K562 (cell line): Measurements from ENCODE around the gene ATP1A3. TPM values are rescaled to one million over a fixed set of nuclear protein-coding genes. Genes with fewer than 3 reads are reported as not detected.
A peak's percentile ranks its signal among the peaks of the same experiment; 100 is the strongest.

ENCODE experiments used
- ATAC-seq: fragments of 200-7000 bp; cut with Tn5 transposase; 3 replicates; pipeline ENCODE4 v1.9.1; 2020; ENCODE audit warnings: moderate library complexity
- BruUV-seq: library from RNA; stranded (reverse); fragments of 400-500 nt; replicated peaks from 2 replicates; lab custom pipeline; 2021; lab: Mats Ljungman, UMichigan
- CTCF ChIA-PET: fragments of 300-600 bp; formaldehyde crosslinking; extraction: SDS; loops from one replicate; lab custom pipeline; 2021; ENCODE audit warnings: low intra/inter-chr PET ratio; lab: Yijun Ruan, JAX
- POLR2A ChIA-PET: fragments of 300-600, 350-650 bp; sonication (Branson Sonifier 250); formaldehyde crosslinking; extraction: SDS; loops from one replicate; lab custom pipeline; 2021; ENCODE audit warnings: antibody characterized with exemption, inconsistent platforms; lab: Yijun Ruan, JAX
- DNase-seq, 4 experiments: peaks; one replicate each; pipeline versions ENCODE4 v3.0.0 to v3.0.0-alpha.2; 2011 to 2018; ENCODE audit warnings: low spot score in 3 of 4, mixed read lengths in 3 of 4; ENCODE audit errors: extremely low read depth in 1 of 4
- FAIRE-seq: peaks from 2 replicates; lab custom pipeline; 2011; peaks lifted over from hg19 to GRCh38; lab: Jason Lieb, UNC
- H2AFZ ChIP-seq: 2 replicates; pipeline ENCODE4 v1.6.0; 2011; ENCODE audit warnings: low read depth, low read length, control low read depth, inconsistent platforms
- H3K27ac ChIP-seq: fragments of 200-600 bp; 3 replicates; pipeline ENCODE4 v1.8.0; 2011; ENCODE audit warnings: low read depth, mild to moderate bottlenecking, control low read depth, inconsistent platforms, low read length, moderate library complexity, mixed read lengths; ENCODE audit errors: extremely low read depth
- H3K27me3 ChIP-seq, 2 experiments: fragments of 300-600 bp in 1 of 2; 2 replicates in 1 of 2; 3 replicates in 1 of 2; pipeline versions ENCODE4 v1.6.0 to v1.8.0; 2011; ENCODE audit warnings: inconsistent platforms in 2 of 2, low read length in 2 of 2, mild to moderate bottlenecking in 1 of 2, mixed read lengths in 1 of 2, moderate library complexity in 1 of 2; ENCODE audit not compliant: control insufficient read depth in 2 of 2, insufficient read depth in 2 of 2
- H3K36me3 ChIP-seq: fragments of 300-600 bp; 3 replicates; pipeline ENCODE4 v1.8.0; 2011; ENCODE audit warnings: mild to moderate bottlenecking, low read length, inconsistent platforms; ENCODE audit not compliant: control insufficient read depth, insufficient read depth
- H3K4me1 ChIP-seq, 2 experiments: fragments of 200-600 bp in 1 of 2; replicated peaks in 1 of 2; 2 replicates in 1 of 2; 3 replicates in 1 of 2; pipeline versions ENCODE4 v1.5.1 to v1.8.0; 2011; ENCODE audit warnings: inconsistent platforms in 2 of 2, low read length in 2 of 2, mild to moderate bottlenecking in 1 of 2, mixed read lengths in 1 of 2, moderate library complexity in 1 of 2; ENCODE audit not compliant: control insufficient read depth in 2 of 2, insufficient read depth in 2 of 2
- H3K4me2 ChIP-seq: 2 replicates; pipeline ENCODE4 v1.6.1; 2011; ENCODE audit warnings: low read length, control low read depth, inconsistent platforms, mixed read lengths; ENCODE audit not compliant: insufficient read depth
- H3K4me3 ChIP-seq: fragments of 200-600 bp; sonication (generic), shearing (Covaris generic); 2 replicates; pipeline ENCODE4 v1.5.1; 2016; ENCODE audit warnings: control low read depth, inconsistent platforms
- H3K79me2 ChIP-seq: fragments of 200-600 bp; 3 replicates; pipeline ENCODE4 v1.8.0; 2011; ENCODE audit warnings: low read length, inconsistent platforms; ENCODE audit not compliant: control insufficient read depth, insufficient read depth
- H3K9ac ChIP-seq, 2 experiments: 2 replicates each; pipeline versions ENCODE4 v1.6.0 to v1.6.1; 2011; ENCODE audit warnings: low read depth in 2 of 2, low read length in 2 of 2, control low read depth in 1 of 2, inconsistent platforms in 1 of 2, mild to moderate bottlenecking in 1 of 2, mixed read lengths in 1 of 2; ENCODE audit not compliant: insufficient read depth in 1 of 2
- H3K9me1 ChIP-seq: one replicate; pipeline ENCODE4 v1.6.0; 2011; ENCODE audit warnings: inconsistent platforms, mild to moderate bottlenecking, low read length, moderate library complexity; ENCODE audit not compliant: control insufficient read depth, insufficient read depth
- H3K9me3 ChIP-seq: replicated peaks from 2 replicates; pipeline ENCODE4 v1.5.1; 2011; ENCODE audit warnings: low read depth, low read length, inconsistent platforms; ENCODE audit not compliant: control insufficient read depth, insufficient read depth
- H4K20me1 ChIP-seq: replicated peaks from 2 replicates; pipeline ENCODE4 v1.6.1; 2011; ENCODE audit warnings: low read length, inconsistent platforms, mixed read lengths; ENCODE audit not compliant: control insufficient read depth, insufficient read depth
- CBX1 ChIP-seq: sonication (generic); IDR thresholded peaks from 2 replicates; pipeline ENCODE4 v1.6.1; 2016; ENCODE audit warnings: antibody characterized with exemption, low read depth, mild to moderate bottlenecking
- CHD1 ChIP-seq: fragments of 200-600 bp; sonication (generic); IDR thresholded peaks from one replicate; pipeline ENCODE4 v1.6.1; 2012; ENCODE audit warnings: mild to moderate bottlenecking, moderate library complexity, low read length, inconsistent platforms
- CREB1 ChIP-seq, 2 experiments: sonication (generic) in 1 of 2; formaldehyde crosslinking in 1 of 2; IDR thresholded peaks; 2 replicates each; pipeline versions ENCODE4 v1.6.1 to v1.8.0; 2012 to 2022; ENCODE audit warnings: inconsistent platforms in 1 of 2, mild to moderate bottlenecking in 1 of 2, missing genetic modification reagents in 1 of 2, moderate library complexity in 1 of 2
- EP400 ChIP-seq: fragments of 450-650 bp; IDR thresholded peaks from 2 replicates; pipeline ENCODE4 v1.6.1; 2017; ENCODE audit warnings: antibody characterized with exemption, mild to moderate bottlenecking, moderate library complexity
- HLTF ChIP-seq: fragments of 450-650 bp; IDR thresholded peaks from 2 replicates; pipeline ENCODE4 v1.6.1; 2016
- MYC ChIP-seq, 2 experiments: fragments of 250-450 bp in 1 of 2; sonication (Bioruptor Pico) in 1 of 2; IDR thresholded peaks; 2 replicates each; pipeline versions ENCODE4 v1.5.1 to v1.6.1; 2012 to 2021; ENCODE audit warnings: low read depth in 2 of 2, borderline replicate concordance in 1 of 2, improper control_type of control experiment in 1 of 2, low read length in 1 of 2, mild to moderate bottlenecking in 1 of 2, moderate library complexity in 1 of 2
- NFATC3 ChIP-seq: fragments of 450-650 bp; IDR thresholded peaks from 2 replicates; pipeline ENCODE4 v1.6.1; 2017; ENCODE audit warnings: mild to moderate bottlenecking
- PHF8 ChIP-seq: fragments of 200-600 bp; sonication (generic); IDR thresholded peaks from 2 replicates; pipeline ENCODE4 v1.6.1; 2012; ENCODE audit warnings: mixed run types, mild to moderate bottlenecking, inconsistent platforms, low read length, moderate library complexity, borderline replicate concordance
- POLR2G ChIP-seq: fragments of 200-400 bp; formaldehyde crosslinking; IDR thresholded peaks from 2 replicates; pipeline ENCODE4 v1.6.1; 2017; ENCODE audit warnings: low read depth, mild to moderate bottlenecking, antibody characterized with exemption, low read length, moderate library complexity
- SIN3B ChIP-seq: fragments of 450-650 bp; IDR thresholded peaks from 2 replicates; pipeline ENCODE4 v1.6.1; 2017; ENCODE audit warnings: low read depth, mild to moderate bottlenecking, moderate library complexity
- TBP ChIP-seq: optimal IDR thresholded peaks from 2 replicates; pipeline ENCODE3; 2011; ENCODE audit warnings: low read depth, low read length, improper control_type of control experiment
- ZNF263 ChIP-seq: sonication (generic); formaldehyde crosslinking; IDR thresholded peaks from 2 replicates; pipeline ENCODE4 v1.8.0; 2022; ENCODE audit warnings: mild to moderate bottlenecking, missing genetic modification reagents, borderline replicate concordance
- ZNF282 ChIP-seq: sonication (generic); formaldehyde crosslinking; IDR thresholded peaks from 2 replicates; pipeline ENCODE4 v1.8.1; 2023; ENCODE audit warnings: missing genetic modification reagents
- ZNF444 ChIP-seq: fragments of 250-450 bp; sonication (Bioruptor Pico); IDR thresholded peaks from 2 replicates; pipeline ENCODE4 v1.4.0; 2020; ENCODE audit warnings: mild to moderate bottlenecking, moderate library complexity
- ZNF785 ChIP-seq: fragments of 250-450 bp; sonication (Bioruptor Pico); IDR thresholded peaks from 2 replicates; pipeline ENCODE4 v1.4.0; 2020; ENCODE audit warnings: mild to moderate bottlenecking
- WGBS: fragments of 100-300 bp; shearing (Covaris generic); methylation state at CpG from one replicate; pipeline ENCODE4 v1.1.6; 2016; ENCODE audit warnings: low coverage, mixed read lengths; ENCODE audit not compliant: insufficient coverage; ENCODE audit errors: missing lambda C conversion rate; 5-methylcytosine and 5-hydroxymethylcytosine counted together
- in situ Hi-C: fragments of 300-500 bp; cut with MboI; formaldehyde crosslinking; loops from 4 replicates; pipeline ENCODE4 v1.15.0; 2018; ENCODE audit warnings: inconsistent platforms, mixed read lengths
- intact Hi-C: fragments of 100-400 bp; cut with micrococcal nuclease; formaldehyde crosslinking; loops from 2 replicates; pipeline ENCODE4 v1.14.2; 2022
- polyA plus RNA-seq, 8 experiments: library from polyadenylated mRNA; depleted of rRNA in 4 of 8; stranded (reverse) in 5 of 8; unstranded in 3 of 8; fragments of >200 nt; fragmentation: Nextera tagmentation in 2 of 8; fragmentation: Illumina TruSeq in 1 of 8; extraction: Ambion mirVana in 2 of 8; extraction: Trizol in 1 of 8; gene quantifications; 2 replicates each; pipeline versions ENCODE4 v1.2.1 to v1.2.3, GENCODE V29; 2011 to 2014; ENCODE audit warnings: inconsistent platforms in 1 of 8, missing spikeins in 1 of 8
- total RNA-seq, 7 experiments: library from RNA; depleted of rRNA in 6 of 7; stranded (reverse); fragments of >200 nt in 6 of 7; fragmentation: Illumina TruSeq in 2 of 7; extraction: Trizol in 2 of 7; gene quantifications; 2 replicates each; pipeline versions ENCODE4 v1.2.1 to v1.2.3, GENCODE V29; 2011 to 2021; ENCODE audit warnings: low replicate concordance in 1 of 7
- TF ChIP-seq, protein P1 (sequence below): fragments of 450-650 bp; formaldehyde crosslinking; IDR thresholded peaks from 2 replicates; pipeline ENCODE4 v1.4.0; 2020; ENCODE audit warnings: mild to moderate bottlenecking, moderate library complexity
- TF ChIP-seq, protein P2 (sequence below): fragments of 200-800 bp; sonication (Bioruptor generic); IDR thresholded peaks from 2 replicates; pipeline ENCODE4 v1.6.1; 2017; ENCODE audit warnings: missing genetic modification characterization, missing compliant biosample characterization

The ATP1A3 gene
- total and polyA plus RNA-seq, 9 of the 15 experiments (the other 6 are each of a cell fraction or from before 2014, with no cell fraction given): 0.03 to 1.0 (median 0.17) TPM; not detected in 3

DNA sequence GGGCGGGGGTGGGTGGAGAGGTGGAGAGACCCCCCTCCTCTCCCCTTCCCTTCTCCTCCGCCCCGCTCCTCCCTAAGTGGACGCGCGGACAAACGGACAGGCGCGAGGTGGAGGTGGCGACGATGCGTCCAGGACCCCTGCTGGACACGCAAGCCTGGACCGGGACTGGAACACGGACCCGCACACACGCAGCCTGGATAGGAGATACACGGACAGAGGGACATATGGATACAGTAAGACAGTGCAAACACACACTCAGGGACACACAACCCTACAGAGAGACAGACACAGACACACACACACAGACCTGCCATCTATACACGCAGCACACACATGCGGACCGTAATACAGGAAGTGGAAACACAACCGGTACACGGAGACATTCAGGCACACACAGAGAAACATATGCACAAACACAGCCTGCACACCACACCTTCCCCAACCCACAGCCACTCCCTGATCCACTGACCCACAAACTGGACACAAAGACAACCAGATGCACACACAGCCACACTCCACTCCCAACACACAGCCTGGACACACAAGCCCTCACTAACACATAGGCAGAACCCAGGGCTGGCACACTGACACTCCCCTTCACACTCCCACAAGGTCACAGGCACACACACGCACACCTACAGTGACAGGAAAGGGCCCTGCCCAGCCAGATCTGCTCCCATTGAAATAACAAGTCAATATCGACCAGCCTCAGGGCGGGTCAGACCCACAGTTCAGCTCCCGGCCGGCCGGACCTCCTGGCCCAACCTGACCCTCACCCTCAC, 65.1 kb downstream of the ATP1A3 start (continued):
- TF ChIP-seq EP400 (peak; percentile 77; the same call in 1 of the 2 replicates), HLTF (peak; percentile 92; the same call in 1 of the 2 replicates), CHD1 (no peak), PHF8 (peak; percentile 40; the same call in 1 of the 2 replicates), CBX1 (peak; percentile 79; the same call in 1 of the 2 replicates), MYC (IDR thresholded peaks at IDR 0.05; ENCODE audit: low read depth, low read length) (peak; percentile 38; the same call in 1 of the 2 replicates), MYC (CRISPR knock-in tag; IDR thresholded peaks at IDR 0.05; ENCODE audit: borderline replicate concordance, low read depth) (no peak)

DNA sequence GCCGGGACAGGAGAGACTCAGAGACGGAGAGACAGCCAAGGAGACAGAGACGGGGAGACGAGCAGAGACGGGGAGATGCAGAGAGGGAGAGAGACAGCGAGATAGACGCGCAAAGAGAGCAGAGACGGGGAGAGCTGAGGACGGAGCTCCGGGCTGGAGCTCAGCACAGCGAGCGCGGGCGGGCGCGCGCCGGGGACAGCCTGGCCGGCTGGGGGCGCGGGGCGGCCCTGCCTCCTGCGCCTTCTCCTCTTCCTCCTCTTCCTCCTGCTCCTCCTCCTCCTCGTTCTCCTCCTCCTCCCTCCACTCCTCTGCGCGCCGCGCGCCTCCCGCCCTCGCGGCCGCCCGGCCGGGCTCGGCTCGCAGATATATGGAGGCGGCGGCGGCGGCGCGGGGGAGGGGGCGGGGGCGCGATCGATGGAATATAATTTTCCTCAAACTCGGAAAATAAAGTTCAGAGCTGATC, 65.8 kb downstream of the ATP1A3 start, which contains the start of gene ERFL:
TSS of gene ERFL (minus strand) at position 229 of the 463 bp plus-strand sequence. CDS start 15,530 bp downstream, outside the sequence.
- POLR2A ChIA-PET: interaction anchor here (0.7 to 1.0 kb wide), 2 partner anchors 9 to 24 kb away, joined by 3 read pairs; no protein-coding TSS in a partner anchor
- in situ Hi-C loops: no loop called here
- peak; percentile 35 for FAIRE-seq
- TF ChIP-seq, protein P1, sequence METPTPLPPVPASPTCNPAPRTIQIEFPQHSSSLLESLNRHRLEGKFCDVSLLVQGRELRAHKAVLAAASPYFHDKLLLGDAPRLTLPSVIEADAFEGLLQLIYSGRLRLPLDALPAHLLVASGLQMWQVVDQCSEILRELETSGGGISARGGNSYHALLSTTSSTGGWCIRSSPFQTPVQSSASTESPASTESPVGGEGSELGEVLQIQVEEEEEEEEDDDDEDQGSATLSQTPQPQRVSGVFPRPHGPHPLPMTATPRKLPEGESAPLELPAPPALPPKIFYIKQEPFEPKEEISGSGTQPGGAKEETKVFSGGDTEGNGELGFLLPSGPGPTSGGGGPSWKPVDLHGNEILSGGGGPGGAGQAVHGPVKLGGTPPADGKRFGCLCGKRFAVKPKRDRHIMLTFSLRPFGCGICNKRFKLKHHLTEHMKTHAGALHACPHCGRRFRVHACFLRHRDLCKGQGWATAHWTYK (CRISPR knock-in tag): no peak
- TF ChIP-seq CREB1 (IDR thresholded peaks at IDR 0.05): 0 out of 2 replicates have a peak, but pooled peaks have one; percentile 5
- TF ChIP-seq CREB1 (CRISPR knock-in tag; IDR thresholded peaks at IDR 0.05): no peak
- 0 out of 2 replicates have a peak, but pooled peaks have one; percentile 57 for TF ChIP-seq ZNF444 (CRISPR knock-in tag)
- peak; percentile 75 for TF ChIP-seq POLR2G
- TF ChIP-seq TBP: peak; percentile 22
- TF ChIP-seq ZNF282 (CRISPR knock-in tag): no peak
- TF ChIP-seq ZNF263: peak; percentile 98
- no peak for TF ChIP-seq NFATC3
- TF ChIP-seq, protein P2, sequence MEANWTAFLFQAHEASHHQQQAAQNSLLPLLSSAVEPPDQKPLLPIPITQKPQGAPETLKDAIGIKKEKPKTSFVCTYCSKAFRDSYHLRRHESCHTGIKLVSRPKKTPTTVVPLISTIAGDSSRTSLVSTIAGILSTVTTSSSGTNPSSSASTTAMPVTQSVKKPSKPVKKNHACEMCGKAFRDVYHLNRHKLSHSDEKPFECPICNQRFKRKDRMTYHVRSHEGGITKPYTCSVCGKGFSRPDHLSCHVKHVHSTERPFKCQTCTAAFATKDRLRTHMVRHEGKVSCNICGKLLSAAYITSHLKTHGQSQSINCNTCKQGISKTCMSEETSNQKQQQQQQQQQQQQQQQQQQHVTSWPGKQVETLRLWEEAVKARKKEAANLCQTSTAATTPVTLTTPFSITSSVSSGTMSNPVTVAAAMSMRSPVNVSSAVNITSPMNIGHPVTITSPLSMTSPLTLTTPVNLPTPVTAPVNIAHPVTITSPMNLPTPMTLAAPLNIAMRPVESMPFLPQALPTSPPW (CRISPR knock-in tag): peak; percentile 80
- peak; percentile 34; the same call in 1 of the 2 replicates for TF ChIP-seq SIN3B
- TF ChIP-seq ZNF785 (CRISPR knock-in tag): no peak

More for the DNA sequence above, 65.8 kb downstream of the ATP1A3 start, which contains the start of gene ERFL:
- intact Hi-C loops: no loop called here
- Histone ChIP-seq H3K27ac (peak within 1 kb of the TSS; percentile 92), H3K79me2 (peaks cover 8% of the 10 kb centered on the region; the same call in 2 of the 3 replicates), H3K4me2 (peak within 1 kb of the TSS; percentile 98), H4K20me1 (no peaks in the 10 kb centered on the region), H2AFZ (peak within 1 kb of the TSS; percentile 92), H3K9me3 (no peaks in the 10 kb centered on the region), H3K9ac (peak within 1 kb of the TSS; percentile 89 to 94), H3K4me1 (peaks cover 30 to 55% of the 10 kb centered on the region in 2 experiments), H3K27me3 (no peaks in the 10 kb centered on the region; a peak in 1 of 5 replicates), H3K36me3 (no peaks in the 10 kb centered on the region), H3K9me1 (no peaks in the 10 kb centered on the region), H3K4me3 (peak within 1 kb of the TSS; percentile 59)
- DNase-seq: peak; percentile 69 to 82 (median 76)
- CTCF ChIA-PET: interaction anchor here (0.6 kb wide), 1 partner anchor 12 kb away, joined by 4 read pairs; no protein-coding TSS in a partner anchor
- WGBS: 4% methylated on average over 4 of the region's 49 CpGs
- peak; percentile 70 for ATAC-seq
- BruUV-seq: no TSS peak
